SW480 (cell line): ENCODE results near the gene DOCK11.
"Not testable (repeated sequence)": the region's sequence is repeated elsewhere in the genome, so short reads cannot be mapped to it uniquely, and the experiment has no call there.

Experiments used
- DNase-seq: peaks from one replicate; pipeline ENCODE4 v3.0.0-alpha.2; 2016; ENCODE audit warnings: low spot score

Gene DOCK11

GRCh38 chrX:118570209-118570608 is 74.6 kb downstream of the DOCK11 start:
- no peak for DNase-seq

GRCh38 chrX:118571836-118572235 is 76.2 kb downstream of the DOCK11 start:
- DNase-seq = no peak

- no peak for DNase-seq
Observed at GRCh38 chrX:118574666-118575065, 79.1 kb downstream of the DOCK11 start.

DNA sequence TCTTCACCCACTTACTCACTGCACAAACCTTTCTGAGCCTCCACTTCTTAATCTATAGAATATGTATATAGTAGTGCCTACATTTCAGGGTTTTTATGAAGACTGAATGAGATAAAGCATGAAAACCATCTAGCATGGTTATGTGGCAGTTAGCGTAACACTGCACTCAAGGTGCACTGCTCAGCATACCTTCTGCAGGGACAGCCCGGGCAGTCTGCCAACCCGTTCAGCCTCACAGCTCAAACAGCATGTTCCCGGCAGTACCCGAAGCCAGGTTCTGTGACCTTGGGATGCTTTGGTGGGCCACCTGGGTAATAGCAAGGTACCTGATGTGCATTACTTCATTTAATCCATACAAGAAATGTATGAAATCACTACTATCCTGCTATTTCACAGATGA is 81.4 kb downstream of the DOCK11 start:
- DNase-seq = no peak

DNA sequence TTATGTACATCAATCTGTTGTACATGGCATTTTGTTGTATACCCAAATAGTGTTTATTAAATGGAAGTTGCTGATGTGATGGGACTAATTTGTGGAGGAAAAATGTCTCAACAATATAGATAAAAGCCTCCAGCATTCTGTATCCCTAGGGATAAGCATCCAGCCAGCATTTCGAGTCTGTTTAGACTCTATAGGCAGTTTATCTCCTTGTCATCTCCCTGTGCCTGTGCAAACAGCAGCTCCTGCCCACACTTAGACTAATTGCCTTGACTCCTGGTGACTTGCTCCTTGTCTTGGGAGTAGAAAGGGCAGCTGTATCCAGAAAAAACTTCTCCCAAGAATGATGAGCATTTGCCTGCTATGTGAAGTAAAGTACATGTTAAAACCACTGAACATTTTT is 83.8 kb downstream of the DOCK11 start:
- DNase-seq = no peak

DNA sequence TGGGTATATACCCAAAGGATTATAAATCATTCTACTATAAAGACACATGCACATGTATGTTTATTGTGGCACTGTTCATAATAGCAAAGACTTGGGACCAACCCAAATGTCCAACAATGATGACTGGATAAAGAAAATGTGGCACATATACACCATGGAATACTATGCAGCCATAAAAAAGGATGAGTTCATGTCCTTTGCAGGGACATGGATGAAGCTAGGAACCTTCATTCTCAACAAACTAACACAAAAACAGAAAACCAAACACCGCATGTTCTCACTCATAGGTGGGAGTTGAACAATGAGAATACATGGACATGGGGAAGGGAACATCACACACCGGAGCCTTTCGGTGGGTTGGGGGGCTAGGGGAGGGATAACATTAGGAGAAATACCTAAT is 87.3 kb downstream of the DOCK11 start:
- DNase-seq = not testable (repeated sequence)

GRCh38 chrX:118583781-118584180 is 88.2 kb downstream of the DOCK11 start:
- no peak for DNase-seq

DNA sequence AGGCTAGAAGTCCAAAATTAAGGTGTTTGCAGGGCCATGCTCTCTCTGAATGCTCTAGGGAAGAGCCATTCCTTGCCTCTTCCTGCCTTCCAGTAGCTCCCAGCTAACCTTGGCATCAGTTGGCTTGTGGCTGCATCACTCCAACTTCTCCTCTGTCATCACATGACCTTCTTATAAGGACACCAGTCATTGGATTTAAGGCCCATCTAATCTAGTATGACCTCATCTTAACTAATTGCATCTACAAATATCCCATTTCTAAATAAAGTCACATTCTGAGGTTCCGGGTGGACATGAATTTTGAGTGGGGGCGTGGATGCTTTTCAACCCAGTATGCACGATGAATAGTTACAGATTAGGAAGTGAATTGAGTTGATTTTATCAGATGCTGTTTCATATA is 89.7 kb downstream of the DOCK11 start:
- no peak for DNase-seq

DNA sequence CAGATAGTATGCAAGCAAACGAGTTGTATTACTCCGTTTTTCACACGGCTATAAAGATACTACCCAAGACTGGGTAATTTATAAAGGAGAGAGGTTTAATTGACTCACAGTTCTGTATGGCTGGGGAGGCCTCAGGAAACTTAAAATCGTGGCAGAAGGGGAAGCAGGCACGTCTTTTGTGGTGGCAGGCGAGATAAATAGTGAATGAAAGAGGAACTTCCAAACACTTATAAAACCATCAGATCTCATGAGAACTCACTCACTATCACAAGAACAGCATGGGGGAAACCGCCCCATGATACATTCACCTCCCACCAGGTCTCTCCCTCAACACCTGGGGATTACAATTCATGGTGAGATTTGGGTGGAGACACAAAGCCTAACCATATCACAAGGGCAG is 90.6 kb downstream of the DOCK11 start:
- DNase-seq = not testable (repeated sequence)

GRCh38 chrX:118588715-118589114 is 93.1 kb downstream of the DOCK11 start:
- DNase-seq = no peak

DNA sequence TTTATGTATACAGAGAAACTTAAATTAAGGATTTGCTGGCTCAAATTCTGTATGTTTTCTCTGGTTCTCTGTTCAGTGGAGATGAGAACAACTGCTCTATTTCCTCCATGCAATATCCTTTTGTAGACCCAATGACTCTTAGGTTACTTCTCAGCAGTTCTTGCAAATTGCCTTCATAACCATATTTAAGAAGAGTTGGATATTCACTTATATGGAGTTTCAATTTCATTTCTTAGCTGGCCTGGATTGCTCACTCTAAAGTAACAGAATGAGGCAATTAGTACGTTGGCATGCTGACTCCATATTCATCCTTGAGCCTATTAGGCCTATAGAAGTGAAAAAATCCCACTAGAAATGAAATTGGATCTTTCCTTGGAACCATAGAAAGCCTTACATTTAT is 93.6 kb downstream of the DOCK11 start:
- no peak for DNase-seq

DNA sequence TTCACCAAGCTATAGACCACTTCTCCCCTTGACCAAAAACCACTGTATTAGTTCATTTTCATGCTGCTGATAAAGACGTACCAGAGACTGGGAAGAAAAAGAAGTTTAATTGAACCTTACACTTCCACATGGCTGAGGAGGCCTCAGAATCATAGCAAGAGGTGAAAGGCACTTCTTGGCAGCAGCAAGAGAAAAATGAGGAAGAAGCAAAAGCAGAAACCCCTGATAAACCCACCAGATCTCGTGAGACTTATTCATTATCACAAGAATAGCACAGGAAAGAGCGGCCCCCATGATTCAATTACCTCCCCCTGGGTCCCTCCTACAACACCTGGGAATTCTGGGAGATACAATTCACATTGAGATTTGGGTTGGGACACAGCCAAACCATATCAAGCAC is 97.8 kb downstream of the DOCK11 start:
- no peak for DNase-seq

DNA sequence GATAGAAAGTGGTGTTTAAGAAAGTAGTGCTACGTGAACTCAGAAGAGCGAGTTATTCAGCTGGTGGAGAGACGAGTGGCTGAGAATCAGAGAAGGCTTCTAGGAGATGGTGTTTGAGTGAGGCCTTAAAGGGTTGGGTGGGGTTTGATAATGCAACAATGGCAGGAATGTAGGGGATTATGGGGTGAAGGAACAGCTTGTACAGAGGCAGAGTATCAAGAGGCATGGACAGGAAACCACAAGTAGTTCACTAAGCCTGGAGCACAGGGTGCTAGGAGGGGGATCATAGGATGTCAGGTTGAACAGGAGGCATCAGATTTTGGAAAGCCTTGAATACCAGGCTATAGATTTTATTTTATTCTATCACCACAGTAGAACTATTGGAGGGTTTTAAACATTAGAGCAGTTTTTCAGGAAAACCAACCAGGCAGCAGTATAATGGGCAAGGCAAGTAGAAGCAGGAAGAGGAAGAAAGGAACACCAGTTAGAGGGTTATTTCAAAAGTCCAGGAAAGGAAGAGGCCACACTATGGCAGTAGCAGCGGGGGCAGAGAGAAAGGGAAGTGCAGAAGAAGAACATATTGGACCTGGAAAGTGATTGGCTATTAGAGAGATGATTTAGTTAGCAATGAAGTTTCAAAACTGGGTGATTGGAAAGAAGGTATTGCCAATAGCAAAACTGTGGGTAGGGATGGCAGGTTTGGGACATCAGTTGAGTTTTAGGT is 99.2 kb downstream of the DOCK11 start:
- no peak for DNase-seq

DNA sequence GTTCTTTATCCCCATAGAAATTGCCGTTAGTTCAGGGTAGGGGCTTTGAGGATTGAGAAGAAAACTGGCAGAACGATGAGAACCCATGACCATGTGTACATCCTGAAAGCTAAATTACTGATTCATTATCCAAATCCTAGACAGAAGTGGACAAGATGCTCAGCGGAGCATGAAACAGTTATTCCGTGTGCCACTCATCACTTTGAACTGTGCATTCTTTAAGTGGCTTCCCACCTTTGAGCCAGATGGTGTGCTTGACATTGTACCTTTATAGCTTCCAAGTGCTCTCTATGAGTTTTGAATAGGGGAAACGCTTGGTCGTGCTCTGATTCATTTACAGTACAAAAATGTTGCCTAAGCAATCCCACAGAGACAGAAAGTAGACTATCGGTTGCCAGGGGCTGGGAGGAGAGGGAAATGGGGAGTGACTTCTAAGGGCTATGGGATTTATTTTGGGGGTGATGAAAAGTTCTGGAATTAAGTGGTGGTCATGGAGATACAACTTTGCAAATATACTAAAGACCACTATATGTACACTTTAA is 100.0 kb downstream of the DOCK11 start:
- DNase-seq = no peak

DNA sequence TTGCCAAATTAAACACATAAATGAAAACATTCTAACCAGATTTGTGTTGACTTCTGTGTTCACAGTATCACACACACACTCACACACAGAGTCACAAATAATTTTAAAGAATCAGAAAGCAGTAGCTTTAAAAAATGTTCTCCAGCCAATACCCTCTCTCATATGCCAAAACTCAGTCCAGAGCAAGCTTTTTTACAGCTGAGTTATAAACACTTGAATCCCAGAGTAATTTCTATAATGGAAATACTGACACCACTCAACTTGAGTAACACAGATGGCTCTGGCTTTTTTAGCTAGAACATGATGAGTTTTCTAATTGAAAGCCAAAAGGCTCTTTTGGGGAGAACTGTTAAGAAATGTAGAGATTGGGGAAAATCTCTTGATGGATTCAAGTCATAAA is 100.8 kb downstream of the DOCK11 start:
- no peak for DNase-seq

GRCh38 chrX:118603981-118604380 is 108.4 kb downstream of the DOCK11 start:
- peak; percentile 57 for DNase-seq

- DNase-seq = no peak
Observed at GRCh38 chrX:118612290-118612689, 116.7 kb downstream of the DOCK11 start.

- DNase-seq = no peak
Observed at GRCh38 chrX:118614150-118614549, 118.5 kb downstream of the DOCK11 start.

DNA sequence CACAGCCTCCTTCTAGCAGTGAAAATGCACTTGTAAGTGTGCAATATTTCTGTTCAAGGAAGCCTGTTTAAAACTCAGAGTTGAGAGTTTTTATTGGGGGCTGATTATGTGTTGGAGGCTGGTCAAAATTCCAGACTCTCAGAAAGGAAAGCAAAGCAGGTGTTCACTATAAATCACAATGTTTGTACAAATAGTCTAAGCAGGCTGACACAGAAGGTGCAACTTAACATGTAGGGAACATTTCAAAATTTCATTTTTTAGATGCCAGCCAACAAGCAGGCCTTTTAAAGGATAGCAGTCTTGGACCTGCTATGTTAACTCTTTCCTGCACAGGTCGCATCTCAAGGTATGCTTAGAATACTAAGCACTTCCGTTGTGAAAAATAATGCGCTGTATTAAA is 119.5 kb downstream of the DOCK11 start:
- DNase-seq = no peak

- no peak for DNase-seq
Observed at GRCh38 chrX:118621081-118621759, 125.6 kb downstream of the DOCK11 start.

GRCh38 chrX:118623062-118623461 is 127.4 kb downstream of the DOCK11 start:
- no peak for DNase-seq

GRCh38 chrX:118626346-118626745 is 130.7 kb downstream of the DOCK11 start:
- DNase-seq = no peak

GRCh38 chrX:118627084-118627758 is 131.6 kb downstream of the DOCK11 start:
- DNase-seq = peak; percentile 52
